Lower leg skin (tissue), 4 donors: ENCODE results near the gene SLC30A5. TPM values are rescaled to one million over a fixed set of nuclear protein-coding genes. Genes with fewer than 3 reads are reported as not detected.
"Not testable (repeated sequence)": the region's sequence is repeated elsewhere in the genome, so short reads cannot be mapped to it uniquely, and the experiment has no call there.

ENCODE experiments used
- DNase-seq, 2 donors: peaks; one replicate each; pipeline ENCODE4 v3.0.0-alpha.2; 2019; ENCODE audit warnings: low spot score in 2 of 2
- H3K4me3 ChIP-seq: fragments of 200-600 bp; sonication (generic); 2 replicates; pipeline ENCODE4 v1.5.1; 2017; ENCODE audit warnings: mild to moderate bottlenecking, low read depth; ENCODE audit not compliant: poor library complexity, severe bottlenecking
- POLR2A ChIP-seq, 2 donors: fragments of 450-650 bp; IDR thresholded peaks; one replicate each; pipeline ENCODE4 v1.6.1; 2016 to 2017; ENCODE audit warnings: antibody characterized with exemption in 2 of 2, mild to moderate bottlenecking in 1 of 2, moderate library complexity in 1 of 2
- WGBS, 2 donors: methylation state at CpG; one replicate each; pipeline ENCODE4 v1.1.5; 2018; 5-methylcytosine and 5-hydroxymethylcytosine counted together
- intact Hi-C: fragments of 100-400 bp; cut with DNase I; formaldehyde crosslinking; loops from one replicate; pipeline ENCODE4 v1.15.0; 2023; ENCODE audit warnings: low total_unique reads
- total RNA-seq, 4 donors: library from RNA; depleted of rRNA; stranded (reverse); fragments of >200 nt; gene quantifications; one replicate each; pipeline ENCODE4 v1.1.0, GENCODE V29; 2016
- TF ChIP-seq, protein P1 (sequence below), 3 donors: fragments of 450-650 bp; IDR thresholded peaks; one replicate each; pipeline ENCODE4 v1.5.1; 2016; ENCODE audit warnings: antibody characterized with exemption in 3 of 3, mild to moderate bottlenecking in 3 of 3, moderate library complexity in 2 of 3

The SLC30A5 gene
- total RNA-seq, 4 donors from 2014 or later: 24.5 to 56.8 (median 43.2) TPM

GRCh38 chr5:69131304-69131703 is 37.5 kb downstream of the SLC30A5 start:
- no peak for DNase-seq
- H3K4me3 ChIP-seq: no peak overlapping the region
- TF ChIP-seq, protein P1, sequence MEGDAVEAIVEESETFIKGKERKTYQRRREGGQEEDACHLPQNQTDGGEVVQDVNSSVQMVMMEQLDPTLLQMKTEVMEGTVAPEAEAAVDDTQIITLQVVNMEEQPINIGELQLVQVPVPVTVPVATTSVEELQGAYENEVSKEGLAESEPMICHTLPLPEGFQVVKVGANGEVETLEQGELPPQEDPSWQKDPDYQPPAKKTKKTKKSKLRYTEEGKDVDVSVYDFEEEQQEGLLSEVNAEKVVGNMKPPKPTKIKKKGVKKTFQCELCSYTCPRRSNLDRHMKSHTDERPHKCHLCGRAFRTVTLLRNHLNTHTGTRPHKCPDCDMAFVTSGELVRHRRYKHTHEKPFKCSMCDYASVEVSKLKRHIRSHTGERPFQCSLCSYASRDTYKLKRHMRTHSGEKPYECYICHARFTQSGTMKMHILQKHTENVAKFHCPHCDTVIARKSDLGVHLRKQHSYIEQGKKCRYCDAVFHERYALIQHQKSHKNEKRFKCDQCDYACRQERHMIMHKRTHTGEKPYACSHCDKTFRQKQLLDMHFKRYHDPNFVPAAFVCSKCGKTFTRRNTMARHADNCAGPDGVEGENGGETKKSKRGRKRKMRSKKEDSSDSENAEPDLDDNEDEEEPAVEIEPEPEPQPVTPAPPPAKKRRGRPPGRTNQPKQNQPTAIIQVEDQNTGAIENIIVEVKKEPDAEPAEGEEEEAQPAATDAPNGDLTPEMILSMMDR (IDR thresholded peaks at IDR 0.05): no peak
- no peak for TF ChIP-seq POLR2A (IDR thresholded peaks at IDR 0.05)
- intact Hi-C loops: no loop called here

- H3K4me3 ChIP-seq: no peak overlapping the region
- intact Hi-C loops: no loop called here
- WGBS, 2 donors: 68 to 83% methylated on average over 7 of the region's 7 CpGs
- no peak for DNase-seq
- no peak for TF ChIP-seq POLR2A (IDR thresholded peaks at IDR 0.05)
- TF ChIP-seq, protein P1 (IDR thresholded peaks at IDR 0.05): no peak
Measured at GRCh38 chr5:69134126-69134525, 40.3 kb downstream of the SLC30A5 start.

DNA sequence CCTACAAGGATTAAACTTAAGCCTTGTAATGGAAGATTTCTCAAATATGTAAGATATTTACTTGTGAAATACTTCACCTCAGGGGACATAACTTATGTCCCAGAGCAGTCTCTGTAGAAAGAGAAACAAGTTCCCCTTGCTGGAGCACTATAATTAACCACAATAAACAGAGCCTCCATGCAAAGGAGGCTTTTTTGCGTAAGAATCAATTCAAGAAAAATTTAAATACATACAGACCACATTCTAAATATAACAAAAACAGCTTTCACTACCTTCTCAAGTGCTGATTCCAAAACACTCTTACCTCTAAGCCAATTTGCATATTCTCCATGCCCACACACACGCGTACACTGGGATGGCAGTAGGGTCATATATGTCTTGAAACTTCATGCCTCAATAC is 42.5 kb downstream of the SLC30A5 start:
- 82 to 84% methylated on average over 3 of the region's 3 CpGs for WGBS, 2 donors
- DNase-seq: no peak
- H3K4me3 ChIP-seq: no peak overlapping the region
- intact Hi-C loops: no loop called here
- TF ChIP-seq POLR2A (IDR thresholded peaks at IDR 0.05): no peak
- TF ChIP-seq, protein P1 (IDR thresholded peaks at IDR 0.05): no peak

- H3K4me3 ChIP-seq, DNase-seq, intact Hi-C loops: not testable (repeated sequence)
- WGBS, 2 donors: 97 to 100% methylated on average over 1 of the region's 1 CpG
Measured at GRCh38 chr5:69137208-69137607, 43.4 kb downstream of the SLC30A5 start.

GRCh38 chr5:69137807-69138206 is 44.0 kb downstream of the SLC30A5 start:
- WGBS, 2 donors: 95% methylated on average over 5 of the region's 5 CpGs
- intact Hi-C loops: no loop called here
- no peak for TF ChIP-seq POLR2A (IDR thresholded peaks at IDR 0.05)
- TF ChIP-seq, protein P1 (IDR thresholded peaks at IDR 0.05): no peak
- no peak for DNase-seq
- no peak overlapping the region for H3K4me3 ChIP-seq

GRCh38 chr5:69138766-69139165 is 45.0 kb downstream of the SLC30A5 start:
- H3K4me3 ChIP-seq: no peak overlapping the region
- no peak for DNase-seq
- intact Hi-C loops: no loop called here
- WGBS, 2 donors: 87 to 95% methylated on average over 1 of the region's 1 CpG
- TF ChIP-seq, protein P1 (IDR thresholded peaks at IDR 0.05): no peak
- no peak for TF ChIP-seq POLR2A (IDR thresholded peaks at IDR 0.05)

DNA sequence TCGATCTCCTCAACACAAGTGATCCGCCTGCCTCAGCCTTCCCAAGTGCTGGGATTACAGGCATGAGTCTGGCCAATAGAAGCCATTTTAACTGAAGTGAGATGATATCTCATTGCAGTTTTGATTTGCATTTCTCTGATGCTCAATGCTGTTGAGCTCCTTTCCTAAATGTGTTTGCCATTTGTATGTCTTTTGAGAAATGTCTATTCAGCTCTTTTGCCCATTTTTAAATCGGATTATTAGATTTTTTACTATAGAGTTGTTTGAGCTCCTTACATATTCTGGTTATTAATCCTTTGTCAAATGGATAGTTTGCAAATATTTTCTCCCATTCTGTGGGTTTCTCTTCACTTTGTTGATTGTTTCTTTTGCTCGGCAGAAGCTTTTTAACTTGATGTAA is 46.4 kb downstream of the SLC30A5 start:
- intact Hi-C loops, H3K4me3 ChIP-seq, DNase-seq: not testable (repeated sequence)
- 92 to 93% methylated on average over 4 of the region's 4 CpGs for WGBS, 2 donors
